T-helper 2 cell treated with Interferon-gamma antibody and Interleukin-4, amounts not matched to agents 100 ng/mL and 5 ng/mL, for 36 hours (primary cell): Measurements from ENCODE around the gene CCDC43. TPM values are rescaled to one million over a fixed set of nuclear protein-coding genes. Genes with fewer than 3 reads are reported as not detected.

Source experiments
- intact Hi-C: fragments of 100-400 bp; cut with micrococcal nuclease; formaldehyde crosslinking; loops from one replicate; pipeline ENCODE4 v1.15.1; 2023
- total RNA-seq: library from RNA; stranded (reverse); gene quantifications from 2 replicates; pipeline ENCODE4 v1.2.3, GENCODE V29; 2022

CCDC43 gene
- total RNA-seq, 1 donor from 2014 or later, result 28.2 TPM

DNA sequence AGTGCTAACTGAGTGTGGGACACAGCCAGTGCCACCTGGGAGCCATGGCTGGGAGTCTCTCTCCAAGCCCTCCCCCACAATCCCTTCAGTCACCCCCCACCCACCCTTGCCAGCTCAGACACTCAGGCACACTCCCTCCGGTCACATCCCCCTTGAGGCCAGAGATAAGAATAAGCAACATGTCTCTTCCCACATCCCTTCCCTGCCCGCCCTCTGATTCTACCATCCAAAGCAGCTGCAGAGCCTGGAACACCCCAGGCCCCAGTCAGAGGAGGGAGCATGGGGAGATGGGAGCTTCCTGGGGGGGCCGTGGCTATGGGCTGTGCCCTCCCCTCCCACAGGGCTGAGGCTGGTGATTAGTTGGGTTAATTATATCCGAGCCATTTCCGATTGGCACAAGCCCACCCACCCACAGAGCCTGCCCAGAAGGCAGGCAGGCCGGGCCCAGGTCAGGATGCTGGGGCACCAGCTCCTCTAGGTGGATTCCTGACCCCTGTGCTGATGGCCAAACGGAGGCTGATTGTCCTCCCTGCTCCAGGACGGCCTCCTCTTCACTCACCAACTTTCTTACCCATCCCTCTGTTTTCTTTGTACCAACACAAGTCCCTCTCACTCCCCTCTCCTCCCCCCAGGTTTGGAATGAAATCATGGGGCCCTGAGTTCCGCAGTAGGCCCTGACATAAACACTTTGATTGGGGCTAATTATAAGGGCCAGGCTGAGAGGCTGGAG lies 61.9 kb downstream of the CCDC43 start:
- intact Hi-C loops, result no loop called here

Other genes starting within 250 kb of the CCDC43 start
- gene GPATCH8, start 186.4 kb downstream of the CCDC43 start, total RNA-seq, result 43.7 and 49.2 TPM in 2 replicates
- gene FZD2, start 132.3 kb downstream of the CCDC43 start, total RNA-seq, result 0.30 and 0.52 TPM in 2 replicates
- gene MEIOC, start 33.3 kb downstream of the CCDC43 start, total RNA-seq, result 0.20 and 0.61 TPM in 2 replicates
- gene DBF4B, start 18.9 kb upstream of the CCDC43 start, total RNA-seq, result 26.1 and 27.4 TPM in 2 replicates
- 0.09 and 0.25 TPM in 2 replicates for gene ADAM11, start 69.2 kb upstream of the CCDC43 start, total RNA-seq
- 2.1 and 2.2 TPM in 2 replicates for gene GJC1, start 140.5 kb upstream of the CCDC43 start, total RNA-seq
- not detected in 2 replicates for gene HIGD1B, start 158.1 kb upstream of the CCDC43 start, total RNA-seq
- gene EFTUD2, start 209.7 kb upstream of the CCDC43 start, total RNA-seq, result 147 and 159 TPM in 2 replicates
- gene GFAP, start 225.7 kb upstream of the CCDC43 start, total RNA-seq, result not detected in 2 replicates